GM18505 (cell line): ENCODE measurements around the gene SRRM4.
"Not testable (repeated sequence)": the region's sequence is repeated elsewhere in the genome, so short reads cannot be mapped to it uniquely, and the experiment has no call there.

Experiments
- ATAC-seq: cut with Tn5 transposase; IDR thresholded peaks from one replicate; pipeline ENCODE4 v1.9.1; 2021; ENCODE audit not compliant: unreplicated experiment
- POLR2A ChIP-seq: IDR thresholded peaks from 4 replicates; pipeline ENCODE4 v1.6.1; 2011; ENCODE audit warnings: borderline replicate concordance; ENCODE audit not compliant: insufficient read depth, insufficient read length; ENCODE audit errors: extremely low read depth

SRRM4 gene

DNA sequence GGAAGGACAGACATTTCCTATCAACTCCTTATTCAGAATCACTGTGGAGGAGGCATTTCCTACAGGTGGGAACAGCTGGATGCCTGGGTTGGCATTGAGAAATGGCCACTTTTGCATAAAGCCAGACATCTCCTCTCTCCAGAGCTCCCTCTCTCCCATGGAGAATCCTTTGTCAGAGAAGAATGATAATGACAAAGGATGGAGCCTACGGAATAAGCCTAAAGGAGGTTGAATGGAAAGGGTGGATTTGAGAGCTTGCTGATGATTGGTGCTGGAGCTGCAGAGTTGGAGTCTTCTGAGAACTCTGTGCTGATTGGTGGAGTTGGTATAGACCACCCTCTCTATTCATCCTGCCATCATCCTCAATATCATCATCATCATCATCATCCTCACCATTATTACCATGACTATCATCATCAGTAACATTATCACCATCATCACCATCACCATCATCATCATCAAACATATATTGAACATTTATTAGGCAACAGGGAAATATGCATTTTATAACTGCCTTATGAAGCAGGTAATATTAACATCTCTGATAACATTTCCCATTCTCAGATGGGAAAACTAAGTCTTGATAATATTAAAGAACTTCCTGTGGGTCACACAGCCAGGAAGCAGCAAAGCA is 108.2 kb downstream of the SRRM4 start:
- no peak for ATAC-seq
- no peak for TF ChIP-seq POLR2A

DNA sequence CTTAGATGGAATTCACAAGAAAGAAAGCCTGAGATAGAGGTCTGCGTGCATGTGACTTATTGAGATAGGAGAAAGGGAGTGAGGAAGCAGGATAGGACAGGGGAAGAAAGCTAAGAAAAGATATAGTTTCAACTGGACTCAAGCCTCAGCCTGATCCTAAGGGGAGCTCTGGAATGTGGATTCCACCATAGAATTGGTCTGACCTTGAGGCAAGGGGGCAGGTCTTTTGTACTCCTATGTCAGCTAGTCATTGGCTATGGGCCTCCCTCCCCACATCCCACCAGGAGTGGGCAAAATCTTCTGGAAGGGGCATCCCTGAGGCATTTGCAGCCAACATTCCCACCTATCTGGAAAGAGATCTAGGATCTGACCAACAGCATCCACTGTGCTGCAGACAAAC is 108.9 kb downstream of the SRRM4 start:
- no peak for ATAC-seq
- TF ChIP-seq POLR2A = no peak

DNA sequence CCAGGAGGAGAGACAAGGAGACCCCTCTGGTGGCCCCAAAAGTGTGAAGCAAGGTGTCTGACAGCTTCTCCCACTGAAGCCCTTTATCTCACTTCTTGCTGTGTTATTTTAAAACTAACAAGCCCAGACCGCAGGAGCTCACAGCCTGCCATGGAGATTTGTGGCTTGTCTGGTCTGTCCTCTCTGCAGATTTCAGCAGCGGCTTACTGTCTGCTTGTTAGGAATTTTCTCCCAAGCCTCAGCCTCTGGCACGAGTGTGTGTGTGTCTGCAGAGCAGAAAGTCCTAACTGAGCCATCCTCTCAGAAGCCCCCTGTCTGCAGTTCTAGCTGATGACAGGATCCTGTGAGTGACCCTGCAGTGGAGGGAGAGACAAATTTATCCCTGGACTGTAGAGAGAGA is 109.5 kb downstream of the SRRM4 start:
- no peak for TF ChIP-seq POLR2A
- ATAC-seq = no peak

DNA sequence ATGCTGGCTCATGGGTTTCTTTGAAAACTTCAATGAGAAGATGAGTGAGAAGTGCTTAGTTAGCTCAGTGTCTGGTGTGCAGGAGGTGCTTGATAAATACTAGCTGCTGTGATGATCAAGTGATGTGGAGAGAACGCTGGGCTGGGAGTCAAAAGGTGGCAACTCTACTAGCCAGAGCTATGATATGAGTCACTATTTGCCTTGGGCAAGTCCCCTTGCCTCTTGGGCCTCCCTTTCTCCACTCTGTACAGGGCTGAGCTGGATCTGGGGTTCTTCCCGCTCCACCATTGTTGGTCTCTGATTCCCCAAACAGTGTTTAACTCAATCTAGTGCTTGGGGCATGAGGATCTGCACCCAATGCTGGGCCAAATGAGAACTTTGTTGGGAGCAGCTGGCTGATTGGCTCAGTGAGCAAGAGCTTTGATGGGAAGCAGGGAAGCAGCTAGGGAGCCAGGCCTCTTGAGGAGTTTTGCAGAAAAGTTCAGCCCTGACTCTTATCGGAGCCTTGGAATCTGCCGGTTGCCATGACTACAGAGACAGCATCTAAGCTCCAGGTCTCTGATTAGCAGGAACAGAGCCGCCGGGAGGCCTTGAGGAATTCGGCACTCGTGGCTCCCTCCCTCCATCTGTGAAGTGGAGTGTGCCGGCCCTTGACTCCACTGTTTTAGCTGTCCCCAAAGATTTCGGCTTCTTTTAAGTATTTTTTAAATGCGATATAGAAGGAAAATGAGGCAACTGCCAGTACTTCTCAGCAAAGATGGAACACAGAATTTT is 115.3 kb downstream of the SRRM4 start:
- no peak for TF ChIP-seq POLR2A
- ATAC-seq = no peak

DNA sequence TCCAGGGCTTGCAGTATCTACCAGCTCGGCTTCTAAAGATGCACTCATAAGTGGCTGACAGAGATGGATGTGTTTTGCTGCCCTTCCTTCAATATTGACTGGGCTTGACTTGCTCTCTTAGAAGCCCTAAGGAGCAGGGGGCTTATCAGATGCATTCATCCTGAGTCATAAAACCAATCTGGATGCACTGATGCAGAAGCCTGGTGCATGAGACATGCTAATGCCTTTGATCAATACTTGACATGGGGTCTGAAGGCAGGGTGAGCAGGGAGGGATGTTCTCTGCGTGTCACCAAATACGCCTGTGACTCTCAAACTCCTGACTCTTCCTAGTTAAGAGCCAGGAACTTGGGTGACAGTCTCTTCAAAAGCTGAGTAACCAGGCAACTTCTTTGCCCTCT is 119.6 kb downstream of the SRRM4 start:
- ATAC-seq = no peak
- no peak for TF ChIP-seq POLR2A

DNA sequence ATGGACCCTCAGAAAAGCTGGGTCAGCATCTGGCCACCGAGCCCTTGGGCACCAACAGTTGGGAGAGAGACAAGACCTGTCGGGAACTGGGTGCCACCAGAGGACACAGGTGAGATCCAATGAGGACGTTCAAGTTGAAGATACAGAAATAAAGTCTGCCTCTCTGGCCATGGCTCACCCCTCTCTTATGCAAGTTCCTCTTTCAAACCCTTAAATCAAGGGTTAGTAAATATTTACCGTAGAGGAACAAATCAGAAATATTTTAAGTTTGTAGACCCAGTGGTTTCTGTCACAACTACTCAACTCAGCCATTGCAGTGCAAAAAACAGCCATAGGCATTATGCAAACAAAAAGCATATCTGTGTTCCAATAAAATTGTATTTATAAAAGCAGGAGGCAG is 120.9 kb downstream of the SRRM4 start:
- TF ChIP-seq POLR2A = no peak
- no peak for ATAC-seq

DNA sequence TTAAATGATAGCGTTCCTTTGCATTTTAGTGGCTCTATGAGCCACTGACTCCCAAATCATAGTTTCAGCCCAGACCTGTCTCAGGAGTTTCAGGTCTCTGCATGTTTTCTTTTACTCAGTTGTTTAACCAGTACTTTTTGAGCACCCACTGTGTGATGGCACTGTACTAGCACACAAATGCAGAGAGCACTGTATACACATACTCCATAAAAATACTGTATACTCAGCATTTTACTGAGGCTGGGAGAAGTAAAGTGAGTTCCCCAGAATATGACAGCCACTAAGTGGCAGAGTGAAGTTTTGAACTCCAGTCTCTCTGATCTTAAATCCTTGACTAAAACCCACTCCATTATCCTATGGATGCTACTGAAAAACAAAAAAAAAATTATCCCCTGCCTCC is 121.4 kb downstream of the SRRM4 start:
- TF ChIP-seq POLR2A = no peak
- no peak for ATAC-seq

DNA sequence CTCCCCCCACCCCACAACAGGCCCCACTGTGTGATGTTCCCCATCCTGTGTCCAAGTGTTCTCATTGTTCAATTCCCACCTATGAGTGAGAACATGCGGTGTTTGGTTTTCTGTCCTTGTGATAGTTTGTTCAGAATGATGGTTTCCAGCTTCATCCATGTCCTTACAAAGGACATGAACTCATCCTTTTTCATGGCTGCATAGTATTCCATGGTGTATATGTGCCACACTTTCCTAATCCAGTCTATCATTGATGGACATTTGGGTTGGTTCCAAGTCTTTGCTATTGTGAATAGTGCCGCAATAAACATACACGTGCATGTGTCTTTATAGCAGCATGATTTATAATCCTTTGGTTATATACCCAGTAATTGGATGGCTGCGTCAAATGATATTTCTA is 123.6 kb downstream of the SRRM4 start:
- not testable (repeated sequence) for ATAC-seq

DNA sequence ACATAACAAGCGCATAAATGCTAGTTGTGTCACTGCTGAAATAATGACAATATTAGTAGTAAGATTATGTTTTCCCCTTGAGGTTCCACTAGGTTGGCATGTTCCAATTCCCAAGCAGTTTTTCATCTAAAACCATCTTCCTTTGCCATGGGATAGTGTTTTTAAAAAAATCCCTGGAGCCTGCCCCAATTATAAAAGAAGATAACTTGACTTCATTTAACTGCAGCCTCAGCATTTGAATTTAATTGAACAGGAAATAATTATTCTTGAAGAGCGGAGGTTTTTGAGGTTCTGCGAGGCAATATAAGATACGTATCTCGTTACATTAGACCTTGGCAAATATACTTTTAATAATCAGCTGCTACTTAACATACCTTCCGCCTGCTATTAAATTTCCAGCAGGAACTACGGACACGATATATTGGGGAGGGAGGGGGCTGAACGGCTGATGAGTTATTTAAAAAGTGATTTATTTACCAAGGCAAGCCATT is 132.2 kb downstream of the SRRM4 start:
- TF ChIP-seq POLR2A = no peak
- ATAC-seq = no peak

DNA sequence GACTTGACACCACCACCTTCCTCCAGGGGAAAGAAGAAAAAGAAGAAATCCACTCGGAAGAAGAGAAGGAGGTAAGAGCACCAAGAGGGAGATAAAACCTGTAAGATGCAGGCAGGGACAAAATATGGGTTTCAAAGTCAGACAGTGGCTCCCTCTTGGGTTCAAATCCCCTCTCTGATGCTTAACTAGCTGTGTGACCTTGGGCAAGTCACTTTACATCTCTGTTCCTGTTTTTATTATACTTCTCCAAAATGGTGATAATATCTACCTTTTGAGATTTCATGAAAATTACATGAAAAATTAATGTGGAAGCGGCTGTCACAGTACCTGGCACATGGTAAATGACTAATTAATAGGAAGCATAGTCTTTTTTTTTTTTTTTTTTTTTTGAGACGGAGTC is 133.0 kb downstream of the SRRM4 start:
- no peak for TF ChIP-seq POLR2A
- ATAC-seq = no peak

DNA sequence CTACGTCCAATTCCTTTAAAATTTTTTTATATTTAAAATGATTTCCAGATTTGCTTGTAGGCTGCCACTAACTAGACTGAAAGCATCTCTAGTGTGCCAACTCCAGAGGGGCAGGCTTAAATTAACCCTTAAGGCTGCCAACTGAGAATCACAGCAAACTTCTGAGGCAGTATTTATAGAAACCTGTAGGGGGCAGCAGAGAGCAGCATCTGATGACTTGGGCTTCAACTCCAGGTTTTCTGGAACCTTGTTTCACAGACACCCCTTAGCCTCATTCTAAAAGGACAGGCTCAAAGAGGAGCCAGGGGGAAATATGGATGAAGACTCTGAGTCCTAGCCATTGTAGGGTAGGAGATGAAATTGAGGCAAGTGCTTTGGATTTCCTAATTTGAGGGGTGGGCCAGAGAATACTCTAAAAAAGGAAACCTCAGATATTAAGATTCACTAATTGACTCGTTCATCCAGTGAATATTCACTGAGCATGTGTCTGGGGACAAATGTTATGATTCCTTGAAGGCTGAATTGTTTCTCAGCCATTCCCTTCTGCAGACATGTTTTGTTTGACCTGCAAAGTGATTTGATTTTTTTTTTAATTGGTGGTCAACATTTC is 134.1 kb downstream of the SRRM4 start:
- no peak for TF ChIP-seq POLR2A
- no peak for ATAC-seq

DNA sequence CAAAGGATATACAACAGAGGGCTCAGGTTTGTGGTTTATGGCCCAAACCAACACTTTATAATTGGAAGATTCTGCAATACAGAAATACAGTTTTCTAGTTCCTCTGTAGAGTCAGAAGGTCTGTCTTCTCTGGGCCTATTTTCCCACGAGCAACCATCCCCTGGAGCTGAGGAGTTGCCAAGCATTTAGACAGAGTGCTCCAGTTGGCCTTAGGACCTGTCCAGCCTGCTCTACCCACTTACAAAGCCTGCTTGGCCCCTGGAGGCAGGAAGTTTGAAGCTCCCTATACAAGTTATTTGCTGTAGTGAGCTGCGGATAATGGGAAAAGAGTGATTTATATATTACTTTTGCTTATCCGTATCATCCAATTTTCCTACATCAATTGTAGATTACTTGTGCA is 136.6 kb downstream of the SRRM4 start:
- no peak for TF ChIP-seq POLR2A

DNA sequence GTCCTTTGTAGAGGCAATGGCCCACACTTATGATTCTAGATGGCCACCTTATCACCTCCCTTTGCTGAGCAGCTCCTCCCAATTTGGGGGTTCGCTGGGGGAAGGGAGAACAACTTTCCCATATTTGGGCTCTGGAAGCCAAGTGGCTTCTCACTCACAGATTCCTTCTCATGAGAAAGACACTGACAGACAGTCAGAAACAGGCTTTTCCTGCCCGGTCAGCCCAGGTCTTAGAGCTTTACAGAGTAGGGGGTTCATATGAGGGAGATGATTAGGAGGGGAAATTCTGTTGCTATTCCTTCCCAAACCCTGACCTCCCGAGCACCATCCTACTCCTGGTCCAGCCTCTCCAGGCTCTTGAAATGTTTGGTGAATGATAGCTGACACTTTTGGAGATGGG is 137.3 kb downstream of the SRRM4 start:
- no peak for TF ChIP-seq POLR2A
- no peak for ATAC-seq

More for the DNA sequence above, 136.6 kb downstream of the SRRM4 start:
- ATAC-seq = no peak

DNA sequence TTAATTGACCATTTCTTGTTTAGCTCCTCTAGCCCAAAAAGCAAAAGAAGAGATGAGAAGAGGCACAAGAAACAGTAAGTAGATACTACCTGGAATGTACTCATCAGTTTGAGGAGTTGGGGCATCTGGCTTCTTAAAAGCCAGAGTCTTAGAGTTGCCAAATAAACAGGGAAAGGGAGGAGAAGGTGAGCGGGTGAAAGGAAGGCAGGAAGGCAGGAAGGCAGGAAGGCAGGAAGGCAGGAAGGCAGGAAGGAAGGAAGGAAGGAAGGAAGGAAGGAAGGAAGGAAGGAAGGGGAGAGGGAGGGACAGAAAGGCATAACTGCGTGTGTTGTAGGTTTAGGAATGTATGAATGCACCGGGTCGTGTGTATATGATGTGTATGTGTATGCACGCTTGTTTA is 140.7 kb downstream of the SRRM4 start:
- ATAC-seq = no peak
- no peak for TF ChIP-seq POLR2A

DNA sequence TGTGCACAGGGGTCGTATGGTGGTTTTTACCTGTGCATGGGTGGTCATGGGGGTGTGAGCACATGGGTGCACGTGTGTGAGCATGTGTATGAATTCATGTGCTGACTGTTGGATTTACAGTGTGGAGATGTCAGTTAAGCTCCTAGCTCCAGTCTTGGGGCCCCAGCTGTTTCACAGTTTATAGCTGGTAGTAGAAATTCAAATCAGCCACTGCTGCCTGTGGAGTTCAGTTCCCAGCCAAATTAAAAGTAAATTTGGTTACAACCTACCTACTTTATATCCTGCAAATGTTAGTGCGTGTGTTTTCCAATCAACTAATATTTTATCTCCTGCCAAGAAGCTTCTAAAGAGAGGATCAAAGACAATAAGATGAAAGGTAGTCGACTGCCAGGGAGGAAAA is 141.4 kb downstream of the SRRM4 start:
- TF ChIP-seq POLR2A = no peak
- no peak for ATAC-seq

DNA sequence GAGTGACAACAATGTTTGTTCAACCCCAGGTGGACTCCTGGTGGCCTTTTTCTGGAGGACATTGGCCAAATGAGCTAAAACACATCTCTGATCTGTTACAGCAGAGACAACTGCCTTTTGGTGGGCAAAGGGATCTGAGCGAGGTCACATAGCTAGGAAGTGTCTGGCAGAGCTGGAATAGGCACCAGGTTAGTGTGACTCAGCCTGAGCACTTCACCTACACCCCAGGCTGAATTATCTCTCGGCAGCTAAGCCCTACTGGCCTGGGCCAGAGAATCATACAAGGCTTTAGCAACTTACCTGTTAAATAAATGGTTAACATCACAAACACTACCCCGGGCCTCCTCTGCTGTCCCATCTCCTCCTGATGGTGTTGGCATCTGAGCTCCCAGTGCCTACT is 147.2 kb downstream of the SRRM4 start:
- no peak for TF ChIP-seq POLR2A
- no peak for ATAC-seq
